ENCODE results near the gene XYLT1.

- TF ChIP-seq CEBPB (IDR thresholded peaks at IDR 0.05; ENCODE audit: borderline replicate concordance, low read depth, low read length) (no peak), YY1 (IDR thresholded peaks at IDR 0.05; ENCODE audit: insufficient read depth, insufficient replicate concordance, low read depth, low read length) (no peak), SNRNP70 (IDR thresholded peaks at IDR 0.05; ENCODE audit: low read depth, low read length) (no peak)
- TF ChIP-seq, protein P1, sequence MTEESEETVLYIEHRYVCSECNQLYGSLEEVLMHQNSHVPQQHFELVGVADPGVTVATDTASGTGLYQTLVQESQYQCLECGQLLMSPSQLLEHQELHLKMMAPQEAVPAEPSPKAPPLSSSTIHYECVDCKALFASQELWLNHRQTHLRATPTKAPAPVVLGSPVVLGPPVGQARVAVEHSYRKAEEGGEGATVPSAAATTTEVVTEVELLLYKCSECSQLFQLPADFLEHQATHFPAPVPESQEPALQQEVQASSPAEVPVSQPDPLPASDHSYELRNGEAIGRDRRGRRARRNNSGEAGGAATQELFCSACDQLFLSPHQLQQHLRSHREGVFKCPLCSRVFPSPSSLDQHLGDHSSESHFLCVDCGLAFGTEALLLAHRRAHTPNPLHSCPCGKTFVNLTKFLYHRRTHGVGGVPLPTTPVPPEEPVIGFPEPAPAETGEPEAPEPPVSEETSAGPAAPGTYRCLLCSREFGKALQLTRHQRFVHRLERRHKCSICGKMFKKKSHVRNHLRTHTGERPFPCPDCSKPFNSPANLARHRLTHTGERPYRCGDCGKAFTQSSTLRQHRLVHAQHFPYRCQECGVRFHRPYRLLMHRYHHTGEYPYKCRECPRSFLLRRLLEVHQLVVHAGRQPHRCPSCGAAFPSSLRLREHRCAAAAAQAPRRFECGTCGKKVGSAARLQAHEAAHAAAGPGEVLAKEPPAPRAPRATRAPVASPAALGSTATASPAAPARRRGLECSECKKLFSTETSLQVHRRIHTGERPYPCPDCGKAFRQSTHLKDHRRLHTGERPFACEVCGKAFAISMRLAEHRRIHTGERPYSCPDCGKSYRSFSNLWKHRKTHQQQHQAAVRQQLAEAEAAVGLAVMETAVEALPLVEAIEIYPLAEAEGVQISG (CRISPR knock-in tag; IDR thresholded peaks at IDR 0.05): no peak
Measured at GRCh38 chr16:17417740-17418139, 53.0 kb downstream of the XYLT1 start.

Measured in HepG2 (cell line).